ENCODE measurements around the gene KCNJ13. TPM values are rescaled to one million over a fixed set of nuclear protein-coding genes. Genes with fewer than 3 reads are reported as not detected.

Gene KCNJ13
- total RNA-seq, 1 experiment from 2014 or later, result not detected

Other genes starting within 250 kb of the KCNJ13 start
- not detected in 2 replicates for gene CHRNG, start 236.9 kb downstream of the KCNJ13 start, total RNA-seq (2014; rRNA removed; shearing (Covaris generic); ENCODE audit: low replicate concordance)
- gene TIGD1, start 226.0 kb downstream of the KCNJ13 start, total RNA-seq (2014; rRNA removed; shearing (Covaris generic); ENCODE audit: low replicate concordance), result 1.6 and 2.2 TPM in 2 replicates
- 74.2 and 146 TPM in 2 replicates for gene EIF4E2, start 225.9 kb downstream of the KCNJ13 start, total RNA-seq (2014; rRNA removed; shearing (Covaris generic); ENCODE audit: low replicate concordance)
- 0.57 TPM in 1 of 2 replicates, not detected in the other for gene EFHD1, start 143.0 kb downstream of the KCNJ13 start, total RNA-seq (2014; rRNA removed; shearing (Covaris generic); ENCODE audit: low replicate concordance)
- gene GIGYF2, start 79.2 kb downstream of the KCNJ13 start, total RNA-seq (2014; rRNA removed; shearing (Covaris generic); ENCODE audit: low replicate concordance), result 14.4 and 29.6 TPM in 2 replicates
- gene SNORC, start 93.7 kb upstream of the KCNJ13 start, total RNA-seq (2014; rRNA removed; shearing (Covaris generic); ENCODE audit: low replicate concordance), result 2.0 and 14.6 TPM in 2 replicates
- gene NGEF, start 236.7 kb upstream of the KCNJ13 start, total RNA-seq (2014; rRNA removed; shearing (Covaris generic); ENCODE audit: low replicate concordance), result 72.6 and 115 TPM in 2 replicates